ENCODE measurements around the gene PPP1R9B.

GRCh38 chr17:50149417-50150353 lies 792 bp downstream of the PPP1R9B start:
- TF ChIP-seq CTCF (IDR thresholded peaks at IDR 0.05; ENCODE audit: low read depth, low read length, missing input control) (peak; percentile 10), TAF1 (conservative IDR thresholded peaks at IDR 0.05) (no peak), YY1 (IDR thresholded peaks at IDR 0.05) (no peak), MAX (IDR thresholded peaks at IDR 0.05) (no peak), ZBTB33 (IDR thresholded peaks at IDR 0.05) (no peak), RAD21 (IDR thresholded peaks at IDR 0.05) (no peak), FOXA1 (IDR thresholded peaks at IDR 0.05) (no peak), JUND (IDR thresholded peaks at IDR 0.05) (no peak), REST (IDR thresholded peaks at IDR 0.05) (no peak), EGR1 (IDR thresholded peaks at IDR 0.05; ENCODE audit: low read depth in 2 of 2) (no peak), RXRA (IDR thresholded peaks at IDR 0.05) (no peak), HNF4G (IDR thresholded peaks at IDR 0.05) (no peak), ATF3 (IDR thresholded peaks at IDR 0.05) (no peak)

All from liver (tissue), 3 donors.